ENCODE measurements around the gene SVEP1. TPM values are rescaled to one million over a fixed set of nuclear protein-coding genes. Genes with fewer than 3 reads are reported as not detected.
"Not testable (repeated sequence)": the region's sequence is repeated elsewhere in the genome, so short reads cannot be mapped to it uniquely, and the experiment has no call there.

Gene SVEP1
- total and polyA plus RNA-seq, 10 donors = 0.98 to 44.9 (median 25.8) TPM

DNA sequence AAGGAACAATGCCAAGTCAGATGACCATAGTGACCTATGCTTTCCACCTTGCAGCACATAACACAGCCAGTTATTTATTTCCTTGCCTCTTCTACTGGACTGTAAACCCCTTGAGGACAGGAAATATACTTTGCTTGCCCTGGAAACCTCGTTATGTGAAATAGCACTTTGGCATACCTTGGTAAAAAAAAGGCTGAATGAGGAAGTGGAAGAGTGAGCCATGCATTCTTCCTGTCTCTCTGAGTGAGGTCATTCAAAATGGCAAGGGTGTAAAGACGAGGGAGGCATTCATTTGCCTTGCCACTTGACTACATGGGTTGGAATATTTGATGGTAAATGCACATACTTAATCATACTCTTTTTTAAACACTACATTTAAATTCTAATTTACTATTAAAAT is 42.8 kb upstream of the SVEP1 start:
- H3K27ac ChIP-seq = no peak overlapping the region
- H3K4me3 ChIP-seq = no peak overlapping the region
- H3K9me3 ChIP-seq = no peaks in the 10 kb centered on the region
- WGBS, 5 donors = 40 to 57% (median 43%) methylated on average over 2 of the region's 2 CpGs
- DNase-seq = no peak
- H3K36me3 ChIP-seq = no peaks in the 10 kb centered on the region
- intact Hi-C loops (cut with DNase I; ENCODE audit: low total_unique reads) = loop anchor here (5.0 kb wide), 1 partner anchor 440 kb away; no protein-coding TSS in a partner anchor
- peaks cover 0 to 3% (median 0%) of the 10 kb centered on the region in 7 donors for H3K27me3 ChIP-seq (replicated peaks in 1 of 7)
- H3K4me1 ChIP-seq = no peaks in the 10 kb centered on the region
- no peak for TF ChIP-seq POLR2A (IDR thresholded peaks at IDR 0.05)
- TF ChIP-seq CTCF (IDR thresholded peaks at IDR 0.05 in 8 of 11, conservative IDR thresholded peaks at IDR 0.05 in 3 of 11) = no peak
- TF ChIP-seq POLR2AphosphoS5 (IDR thresholded peaks at IDR 0.05) = no peak

DNA sequence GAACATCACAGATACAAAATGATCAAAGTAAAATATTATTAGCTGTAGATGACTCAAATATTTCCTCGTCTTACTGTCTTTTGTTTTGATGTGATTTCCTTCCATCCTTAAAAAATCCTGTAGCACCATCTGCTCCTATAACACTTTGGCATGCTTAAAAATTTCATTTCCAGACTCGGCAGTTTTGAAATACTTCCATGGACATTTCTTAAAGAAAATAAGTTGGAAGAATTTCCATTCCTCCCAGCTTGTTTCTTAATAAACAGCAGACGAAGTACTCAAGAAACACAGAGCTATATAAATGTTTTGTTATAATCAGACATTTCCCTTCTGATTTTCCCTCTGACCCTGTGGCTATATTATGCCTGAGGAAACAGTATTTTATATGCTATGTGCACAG is 41.2 kb upstream of the SVEP1 start:
- WGBS, 5 donors = 54 to 72% (median 68%) methylated on average over 3 of the region's 3 CpGs
- no peak for TF ChIP-seq CTCF (IDR thresholded peaks at IDR 0.05 in 8 of 11, conservative IDR thresholded peaks at IDR 0.05 in 3 of 11)
- no peak for TF ChIP-seq POLR2AphosphoS5 (IDR thresholded peaks at IDR 0.05)
- no peak for TF ChIP-seq POLR2A (IDR thresholded peaks at IDR 0.05)

GRCh38 chr9:110619831-110620230 is 40.3 kb upstream of the SVEP1 start:
- Histone ChIP-seq H3K36me3 (no peaks in the 10 kb centered on the region), H3K27me3 (replicated peaks in 1 of 7) (peaks cover 0 to 3% (median 0%) of the 10 kb centered on the region in 7 donors), H3K9me3 (no peaks in the 10 kb centered on the region), H3K4me3 (no peak overlapping the region), H3K4me1 (no peaks in the 10 kb centered on the region), H3K27ac (no peak overlapping the region)
- no peak for DNase-seq
- TF ChIP-seq POLR2A (IDR thresholded peaks at IDR 0.05) (no peak), POLR2AphosphoS5 (IDR thresholded peaks at IDR 0.05) (no peak), CTCF (IDR thresholded peaks at IDR 0.05 in 8 of 11, conservative IDR thresholded peaks at IDR 0.05 in 3 of 11) (no peak)
- intact Hi-C loops (cut with DNase I; ENCODE audit: low total_unique reads) = loop anchor here (5.0 kb wide), 1 partner anchor 438 kb away; no protein-coding TSS in a partner anchor

More for the DNA sequence above, 41.2 kb upstream of the SVEP1 start:
- no peak for DNase-seq
- no peaks in the 10 kb centered on the region for H3K4me1 ChIP-seq
- H3K4me3 ChIP-seq = no peak overlapping the region
- no peak overlapping the region for H3K27ac ChIP-seq
- H3K9me3 ChIP-seq = no peaks in the 10 kb centered on the region
- H3K36me3 ChIP-seq = no peaks in the 10 kb centered on the region
- peaks cover 0 to 3% (median 0%) of the 10 kb centered on the region in 7 donors for H3K27me3 ChIP-seq (replicated peaks in 1 of 7)
- intact Hi-C loops (cut with DNase I; ENCODE audit: low total_unique reads) = loop anchor here (5.0 kb wide), 1 partner anchor 438 kb away; no protein-coding TSS in a partner anchor

DNA sequence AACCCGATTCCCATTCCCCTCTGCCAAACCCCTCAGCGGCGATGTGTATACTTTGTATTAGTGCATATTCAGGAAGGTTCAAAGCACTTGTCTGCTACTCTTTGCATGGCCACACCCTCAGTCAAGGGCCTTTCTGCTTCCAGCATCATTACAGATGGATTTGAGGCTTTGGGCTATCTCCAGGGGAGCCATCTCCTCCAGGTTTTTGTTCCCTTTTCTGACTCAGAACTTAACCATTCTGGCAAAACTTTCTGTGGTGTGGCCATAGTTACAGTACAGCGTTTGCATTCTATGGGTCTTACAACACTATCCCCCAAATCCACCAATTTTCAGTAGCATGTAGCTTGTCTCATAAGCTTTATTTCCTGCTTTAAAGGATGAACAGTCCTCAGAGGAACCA is 36.0 kb upstream of the SVEP1 start:
- Histone ChIP-seq H3K27ac (no peak overlapping the region), H3K36me3 (no peaks in the 10 kb centered on the region), H3K9me3 (no peaks in the 10 kb centered on the region), H3K4me1 (no peaks in the 10 kb centered on the region), H3K4me3 (no peak overlapping the region), H3K27me3 (replicated peaks in 1 of 7) (peaks cover 0 to 3% (median 0%) of the 10 kb centered on the region in 7 donors)
- intact Hi-C loops (cut with DNase I; ENCODE audit: low total_unique reads) = no loop called here
- no peak for TF ChIP-seq CTCF (IDR thresholded peaks at IDR 0.05 in 8 of 11, conservative IDR thresholded peaks at IDR 0.05 in 3 of 11)
- no peak for TF ChIP-seq POLR2AphosphoS5 (IDR thresholded peaks at IDR 0.05)
- TF ChIP-seq POLR2A (IDR thresholded peaks at IDR 0.05) = no peak
- 79 to 91% (median 86%) methylated on average over 4 of the region's 4 CpGs for WGBS, 5 donors
- DNase-seq = no peak

- H3K4me3 ChIP-seq; intact Hi-C loops (cut with DNase I; ENCODE audit: low total_unique reads); H3K9me3 ChIP-seq; H3K27ac ChIP-seq; H3K27me3 ChIP-seq (replicated peaks in 1 of 7); DNase-seq; H3K4me1 ChIP-seq; H3K36me3 ChIP-seq: not testable (repeated sequence)
- 73 to 95% (median 83%) methylated on average over 8 of the region's 8 CpGs for WGBS, 5 donors
Observed at GRCh38 chr9:110614576-110614975, 35.0 kb upstream of the SVEP1 start.
